ENCODE measurements around the gene DCT.
"Not testable (repeated sequence)": the region's sequence is repeated elsewhere in the genome, so short reads cannot be mapped to it uniquely, and the experiment has no call there.

DCT gene

GRCh38 chr13:94479616-94480015 is at the start of gene DCT:
Gene DCT (minus strand): TSS chr13:94479682. CDS start chr13:94479255, 427 bp downstream.
- DNase-seq, result no peak

GRCh38 chr13:94526956-94527355 is 47.5 kb upstream of the DCT start:
- DNase-seq, result not testable (repeated sequence)

GRCh38 chr13:94525781-94526180 is 46.3 kb upstream of the DCT start:
- DNase-seq, result no peak

- DNase-seq, result no peak
Measured at GRCh38 chr13:94524407-94524806, 44.9 kb upstream of the DCT start.

- no peak for DNase-seq
Measured at GRCh38 chr13:94520001-94520400, 40.5 kb upstream of the DCT start.

- DNase-seq, result no peak
Measured at GRCh38 chr13:94516456-94516855, 37.0 kb upstream of the DCT start.

- no peak for DNase-seq
Measured at GRCh38 chr13:94515911-94516310, 36.4 kb upstream of the DCT start.

GRCh38 chr13:94515374-94515773 is 35.9 kb upstream of the DCT start:
- no peak for DNase-seq

GRCh38 chr13:94513026-94513425 is 33.5 kb upstream of the DCT start:
- no peak for DNase-seq

GRCh38 chr13:94505730-94506129 is 26.2 kb upstream of the DCT start:
- DNase-seq, result no peak

- DNase-seq, result no peak
Measured at GRCh38 chr13:94503851-94504250, 24.4 kb upstream of the DCT start.

- DNase-seq, result not testable (repeated sequence)
Measured at GRCh38 chr13:94498831-94499230, 19.3 kb upstream of the DCT start.

- no peak for DNase-seq
Measured at GRCh38 chr13:94495806-94496205, 16.3 kb upstream of the DCT start.

- no peak for DNase-seq
Measured at GRCh38 chr13:94494026-94494425, 14.5 kb upstream of the DCT start.

- no peak for DNase-seq
Measured at GRCh38 chr13:94487043-94487442, 7.6 kb upstream of the DCT start.

GRCh38 chr13:94483970-94484369 is 4.5 kb upstream of the DCT start:
- DNase-seq, result no peak

- DNase-seq, result no peak
Measured at GRCh38 chr13:94481941-94482340, 2.5 kb upstream of the DCT start.

GRCh38 chr13:94480672-94481145 is 1.2 kb upstream of the DCT start:
- DNase-seq, result no peak

GRCh38 chr13:94478913-94479312 is 569 bp downstream of the DCT start:
- no peak for DNase-seq

- no peak for DNase-seq
Measured at GRCh38 chr13:94470126-94470525, 9.4 kb downstream of the DCT start.

GRCh38 chr13:94464771-94465170 is 14.7 kb downstream of the DCT start:
- DNase-seq, result no peak

GRCh38 chr13:94462670-94463069 is 16.8 kb downstream of the DCT start:
- DNase-seq, result no peak

- DNase-seq, result no peak
Measured at GRCh38 chr13:94459116-94459515, 20.4 kb downstream of the DCT start.

- DNase-seq, result no peak
Measured at GRCh38 chr13:94455414-94455813, 24.1 kb downstream of the DCT start.

- no peak for DNase-seq
Measured at GRCh38 chr13:94454906-94455305, 24.6 kb downstream of the DCT start.

- no peak for DNase-seq
Measured at GRCh38 chr13:94454334-94454733, 25.1 kb downstream of the DCT start.

All from cortex of kidney (tissue), 1 donor.